HT-29 (cell line): Measurements from ENCODE around the gene MGMT. TPM values are rescaled to one million over a fixed set of nuclear protein-coding genes. Genes with fewer than 3 reads are reported as not detected.

Source experiments
- DNase-seq: peaks from one replicate; pipeline ENCODE4 v3.0.0-alpha.2; 2015; ENCODE audit warnings: low spot score
- total RNA-seq: library from RNA; depleted of rRNA; stranded (reverse); fragments of >200 nt; shearing (Covaris generic); gene quantifications from 2 replicates; pipeline ENCODE4 v1.2.3, GENCODE V29; 2014

Gene MGMT
- total RNA-seq, 1 experiment from 2014 or later = 32.7 TPM

DNA sequence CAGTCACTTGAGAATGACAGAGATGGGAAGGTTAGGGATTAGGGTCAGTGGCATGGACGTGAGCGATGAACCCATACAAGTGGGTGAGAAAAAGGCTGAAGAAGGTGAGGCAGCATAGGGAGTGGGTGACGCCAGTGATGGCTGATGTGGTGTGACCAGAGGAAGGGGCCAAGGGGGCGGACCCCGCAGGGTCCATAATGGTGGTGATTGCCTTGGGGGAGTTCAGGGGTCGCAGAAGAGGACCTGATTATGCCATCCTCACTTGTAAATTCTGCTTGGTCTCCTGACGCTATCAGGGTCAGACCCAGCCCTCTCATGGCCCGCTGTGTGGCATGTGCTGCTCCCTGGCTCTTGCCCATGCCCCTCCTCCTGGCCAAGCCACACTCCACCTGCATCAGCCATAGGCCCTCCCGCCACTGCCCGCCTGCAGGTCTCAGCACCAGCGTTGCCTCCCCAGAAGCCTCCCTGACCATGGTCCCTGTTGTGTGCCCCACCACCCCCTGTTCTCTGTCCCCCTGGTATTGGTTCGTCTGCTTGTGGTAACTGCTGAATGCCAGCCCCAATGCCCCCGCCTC is 261.3 kb downstream of the MGMT start:
- DNase-seq = no peak

DNA sequence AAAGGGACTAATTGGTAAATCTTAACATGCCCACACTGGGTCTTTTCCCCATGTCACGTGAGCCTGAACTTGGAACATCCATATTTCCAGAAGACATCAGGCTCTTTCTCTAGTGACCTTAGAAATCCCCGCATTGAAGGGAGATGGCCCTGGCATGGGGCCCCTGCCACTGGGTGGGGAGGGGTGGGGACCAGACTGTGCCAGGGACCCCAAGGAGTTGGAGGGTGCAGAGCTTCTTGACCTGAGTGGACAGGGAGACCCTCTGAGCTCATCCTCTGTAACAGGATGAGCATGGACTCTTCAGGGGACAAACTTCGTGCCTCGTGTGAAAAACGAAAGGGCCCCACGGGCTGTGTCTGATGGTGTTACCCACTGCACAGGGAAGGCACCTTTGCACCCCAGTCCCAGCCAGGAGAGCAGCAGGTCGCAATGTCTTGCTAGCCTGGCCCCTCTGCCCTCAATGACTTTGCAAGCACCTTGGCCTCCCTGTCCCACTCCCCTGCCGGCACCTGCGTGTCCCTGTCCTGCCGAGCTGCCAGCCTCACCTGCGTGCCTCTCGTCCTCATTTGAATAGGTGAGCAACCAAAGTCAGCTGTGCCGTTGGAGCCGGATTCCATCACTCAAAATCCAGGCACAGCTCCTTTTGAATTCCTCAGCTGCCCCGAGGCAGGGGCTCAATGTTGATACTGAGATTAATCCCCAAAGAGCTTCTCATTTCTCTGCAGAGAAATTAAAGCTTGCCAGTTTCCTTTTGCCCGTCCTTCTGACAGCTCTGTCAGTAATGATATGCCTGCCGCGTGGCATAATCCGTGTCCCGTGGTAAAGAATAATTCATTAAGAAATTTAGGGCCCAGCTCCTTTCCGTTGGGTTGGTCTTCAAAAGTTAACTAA is 262.1 kb downstream of the MGMT start:
- DNase-seq = no peak

DNA sequence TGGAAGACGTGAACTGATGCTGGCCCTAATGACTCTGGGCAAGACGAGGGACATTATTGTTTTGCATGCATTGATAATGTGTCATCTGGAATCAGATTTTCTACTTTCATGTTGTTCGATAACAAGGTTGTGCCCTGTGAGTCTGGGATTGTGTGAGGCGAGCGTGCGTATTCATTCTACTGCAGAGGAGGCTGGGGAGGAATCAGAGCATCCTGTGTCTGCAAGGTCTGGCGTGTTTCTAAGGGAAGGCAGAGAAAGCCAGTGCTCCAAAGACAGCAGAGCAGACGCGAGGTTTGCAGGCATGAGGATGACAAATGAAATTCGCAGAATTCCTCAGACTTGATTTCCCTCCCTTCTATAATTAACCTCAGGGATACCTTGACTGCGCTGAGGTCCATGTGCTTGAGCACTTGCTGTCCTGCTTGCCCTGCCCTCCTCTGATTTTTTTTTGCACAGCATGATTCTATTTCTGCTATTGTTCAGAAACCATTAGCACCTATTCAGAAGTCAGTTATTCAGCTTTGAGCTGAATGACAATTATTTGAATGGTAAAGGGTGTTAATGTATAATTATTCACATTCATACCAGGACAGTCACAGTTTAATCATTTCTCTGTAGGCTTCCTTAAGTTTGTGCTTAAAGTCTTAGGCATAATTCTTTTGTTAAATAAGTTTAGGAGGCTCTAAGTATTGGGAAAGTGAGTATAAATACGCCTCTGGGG is 263.4 kb downstream of the MGMT start:
- DNase-seq = no peak

DNA sequence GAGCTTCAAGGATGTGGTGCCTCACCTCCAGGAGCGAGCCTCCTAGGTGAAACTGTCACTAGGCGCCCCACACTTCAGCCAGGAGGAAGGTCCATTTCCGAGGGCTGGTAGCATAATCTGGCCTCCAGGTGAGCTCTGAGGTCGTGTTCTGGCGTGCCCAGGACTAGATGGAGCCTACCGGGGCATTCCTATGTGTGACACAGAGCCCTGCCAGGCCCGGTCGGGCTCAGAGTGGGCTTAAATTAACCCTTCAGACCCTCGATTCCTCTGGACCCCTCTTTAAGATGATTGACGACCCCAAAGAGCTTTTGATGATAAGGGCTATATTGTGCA is 263.9 kb downstream of the MGMT start:
- no peak for DNase-seq

DNA sequence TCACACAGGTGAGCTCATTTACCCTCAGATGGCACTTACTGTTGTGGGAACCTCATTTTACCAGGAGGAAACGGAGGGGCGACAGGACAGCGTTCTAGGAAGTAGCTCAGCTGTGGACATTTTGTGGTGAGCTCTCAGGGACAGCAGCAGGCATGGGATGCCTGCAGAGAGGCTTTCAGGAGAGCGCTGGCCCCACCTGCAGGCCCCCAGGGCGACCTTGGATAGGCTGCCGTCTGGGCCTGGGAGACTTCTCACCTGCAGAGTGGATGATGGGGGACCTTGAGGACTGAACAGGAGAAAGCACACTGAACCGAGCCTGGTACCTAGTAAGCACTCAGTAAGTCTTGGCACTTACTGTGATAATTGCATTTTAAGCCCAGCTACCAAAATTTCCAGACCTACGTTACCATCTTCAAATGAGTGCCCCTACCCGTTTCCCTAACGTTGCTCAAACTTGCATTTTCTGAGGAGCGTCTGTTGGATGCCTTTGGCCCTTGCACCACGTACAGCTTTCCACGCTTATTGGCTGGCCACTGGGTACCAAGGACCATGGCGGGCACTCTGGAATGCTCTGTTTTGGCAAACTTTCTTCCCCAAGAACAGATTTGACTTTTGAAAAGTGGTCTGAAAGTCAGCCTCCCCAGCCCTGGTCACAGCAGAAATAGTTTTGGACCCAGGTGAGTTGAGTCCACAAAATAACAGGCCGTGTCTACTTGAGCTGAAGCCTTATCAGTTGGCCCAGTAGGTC is 273.7 kb downstream of the MGMT start:
- no peak for DNase-seq

DNA sequence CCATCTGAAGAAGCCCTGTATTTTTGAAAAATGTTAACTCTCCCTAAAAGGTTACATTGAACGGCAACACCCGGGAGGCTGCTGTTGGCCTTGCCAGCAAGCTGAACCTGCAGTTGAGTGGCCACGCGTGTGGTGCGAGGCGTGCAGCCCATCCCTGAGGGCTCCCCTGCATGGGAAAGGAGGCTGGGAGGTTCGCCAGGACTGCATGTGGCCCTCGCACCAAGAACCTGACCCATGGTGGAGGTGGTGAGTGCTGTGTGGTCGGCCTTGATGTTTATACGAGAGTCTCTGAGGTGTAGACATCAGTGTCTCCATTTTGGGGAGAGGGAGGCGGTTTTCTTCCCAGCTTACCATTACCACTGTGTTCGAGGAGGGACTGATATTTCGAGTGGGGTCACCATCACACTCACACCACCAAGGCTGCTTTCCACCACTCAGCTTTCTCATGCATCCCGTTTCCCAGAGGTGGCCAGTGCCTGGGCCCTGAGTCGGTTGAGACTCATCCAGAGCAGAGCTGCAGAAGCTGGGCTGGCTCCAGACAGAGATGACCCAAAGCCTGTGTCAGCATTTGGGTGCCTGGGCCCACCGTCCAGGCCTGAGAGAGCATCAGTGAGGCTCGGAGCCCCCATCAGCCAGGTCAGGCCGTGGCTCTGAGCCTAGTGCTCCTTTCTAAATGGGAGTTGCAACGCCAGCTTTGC is 274.4 kb downstream of the MGMT start:
- no peak for DNase-seq

DNA sequence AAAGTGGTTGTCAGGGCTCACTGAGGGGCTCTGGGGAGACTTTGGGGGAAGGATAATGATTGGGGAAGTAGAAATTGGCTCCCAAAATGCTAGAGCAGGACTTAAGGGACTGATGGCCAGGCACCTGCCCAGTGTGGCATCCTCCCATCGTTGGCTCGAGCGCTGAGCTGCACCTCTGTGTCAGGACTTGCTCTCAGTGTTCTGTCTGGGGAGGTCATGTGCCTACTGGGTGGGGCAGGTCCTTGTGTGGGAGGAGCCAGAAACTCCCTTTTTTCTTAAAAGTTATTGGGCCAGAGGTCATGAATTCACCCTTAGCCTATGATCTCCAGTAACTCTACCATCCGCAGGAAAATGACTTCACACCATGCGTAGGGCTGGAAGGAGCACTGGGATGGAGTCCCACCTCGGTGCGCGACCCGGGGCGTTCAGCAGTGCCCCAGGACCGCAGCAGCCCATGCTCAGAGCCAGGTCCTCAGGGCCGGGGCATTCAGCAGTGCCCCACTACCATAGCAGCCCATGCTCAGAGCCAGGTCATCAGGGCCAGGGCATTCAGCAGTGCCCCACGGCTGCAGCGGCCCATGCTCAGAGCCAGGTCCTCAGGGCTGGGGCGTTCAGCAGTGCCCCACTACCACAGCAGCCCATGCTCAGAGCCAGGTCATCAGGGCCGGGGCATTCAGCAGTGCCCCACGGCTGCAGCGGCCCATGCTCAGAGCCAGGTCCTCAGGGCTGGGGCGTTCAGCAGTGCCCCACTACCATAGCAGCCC is 275.1 kb downstream of the MGMT start:
- DNase-seq = no peak

DNA sequence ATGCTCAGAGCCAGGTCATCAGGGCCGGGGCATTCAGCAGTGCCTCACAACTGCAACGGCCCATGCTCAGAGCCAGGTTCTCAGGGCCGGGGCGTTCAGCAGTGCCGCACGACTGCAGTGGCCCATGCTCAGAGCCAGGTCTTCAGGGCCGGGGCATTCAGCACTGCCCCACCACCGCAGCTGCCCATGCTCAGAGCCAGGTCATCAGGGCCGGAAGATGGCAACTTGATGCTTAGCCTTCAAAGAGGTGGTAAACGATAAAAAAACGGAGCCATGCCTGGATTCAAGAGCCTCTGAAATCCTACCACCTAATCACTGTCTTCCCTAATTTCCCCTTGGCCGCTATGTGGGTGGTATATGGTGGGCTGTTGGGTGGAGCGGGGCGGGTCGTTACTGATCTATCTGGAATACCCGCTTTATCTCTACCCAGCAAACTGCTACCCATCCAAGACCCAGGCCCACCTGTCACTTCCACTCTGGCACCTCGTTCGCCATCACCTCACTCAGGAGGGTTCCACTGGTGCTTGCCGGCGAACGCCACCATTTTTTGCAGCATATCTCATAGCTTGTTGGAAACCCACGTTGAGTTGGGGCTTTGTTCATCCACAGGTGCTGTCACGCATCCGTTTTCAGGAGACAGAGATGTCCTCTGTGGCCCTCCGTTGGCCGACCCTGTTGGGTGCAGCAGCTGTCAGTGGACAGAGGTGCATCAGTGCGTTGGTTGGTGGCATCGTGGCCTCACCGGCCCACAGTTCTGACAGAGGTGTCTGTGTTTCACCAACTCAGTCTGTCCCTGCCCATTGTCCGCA is 275.9 kb downstream of the MGMT start:
- no peak for DNase-seq

DNA sequence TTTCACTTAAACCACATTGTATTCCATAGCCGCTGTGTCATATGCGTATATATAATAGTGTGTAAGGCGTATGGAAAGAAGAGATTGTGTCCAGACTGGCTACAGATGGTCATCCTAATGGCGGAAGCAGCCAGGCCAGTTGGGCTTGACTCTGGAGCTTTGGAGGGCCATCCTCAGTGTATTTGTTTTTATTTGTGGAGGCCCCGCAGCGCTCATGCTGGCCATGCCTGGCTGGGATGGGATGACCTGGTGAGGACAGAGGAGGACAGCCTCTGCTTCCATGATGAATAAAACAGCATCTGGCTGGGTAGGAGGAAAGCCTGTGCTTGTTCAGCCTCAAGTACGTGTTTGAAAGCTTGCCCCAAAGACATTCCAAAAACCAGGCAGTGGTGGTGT is 276.7 kb downstream of the MGMT start:
- no peak for DNase-seq

DNA sequence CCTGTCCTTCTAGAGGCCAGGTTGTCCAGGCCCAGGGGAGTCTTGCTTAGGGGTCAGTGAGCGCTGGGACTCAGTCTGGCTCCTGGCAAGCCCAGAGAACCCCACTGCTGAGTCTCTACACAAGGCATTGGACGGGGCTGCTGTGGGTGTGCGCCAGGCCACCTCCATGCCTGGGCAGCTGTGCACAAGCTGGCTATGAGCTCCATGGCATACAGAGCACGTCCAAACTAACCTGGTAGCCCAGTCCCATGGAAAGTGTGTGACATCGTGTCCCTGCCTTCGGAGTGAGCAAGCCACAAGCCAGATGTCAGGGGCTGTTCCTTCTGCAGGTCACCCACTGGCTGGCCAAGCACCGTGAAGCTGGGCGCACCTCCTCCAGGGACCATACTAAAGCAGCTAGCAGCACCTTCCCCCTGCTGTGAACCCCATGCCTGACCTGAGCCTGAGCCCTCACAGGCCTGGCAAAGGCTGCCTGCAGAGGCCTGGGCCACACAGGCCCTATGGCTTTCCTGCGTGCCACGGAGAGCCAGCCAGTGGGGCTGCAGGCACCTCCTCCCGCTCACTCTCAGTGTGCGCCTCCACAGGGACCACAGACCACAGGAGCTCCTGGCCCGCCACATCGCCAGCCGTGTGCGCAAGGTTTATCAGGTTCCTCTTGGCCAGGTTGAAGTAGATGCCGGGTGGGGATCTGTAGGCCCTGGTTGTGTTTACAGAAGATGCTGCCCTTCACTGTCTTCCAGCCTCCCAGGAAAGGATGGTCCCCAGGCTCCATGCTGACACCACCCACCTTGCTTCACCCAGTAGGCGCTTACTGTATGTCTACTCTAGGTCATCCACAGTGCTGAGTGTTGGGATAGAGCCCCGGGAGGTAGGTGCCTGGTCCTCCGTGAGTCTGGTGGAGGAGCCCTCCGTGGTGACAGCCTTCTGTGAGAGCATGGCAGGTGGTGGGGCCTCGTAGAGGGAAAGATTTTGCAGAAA is 277.4 kb downstream of the MGMT start:
- no peak for DNase-seq

DNA sequence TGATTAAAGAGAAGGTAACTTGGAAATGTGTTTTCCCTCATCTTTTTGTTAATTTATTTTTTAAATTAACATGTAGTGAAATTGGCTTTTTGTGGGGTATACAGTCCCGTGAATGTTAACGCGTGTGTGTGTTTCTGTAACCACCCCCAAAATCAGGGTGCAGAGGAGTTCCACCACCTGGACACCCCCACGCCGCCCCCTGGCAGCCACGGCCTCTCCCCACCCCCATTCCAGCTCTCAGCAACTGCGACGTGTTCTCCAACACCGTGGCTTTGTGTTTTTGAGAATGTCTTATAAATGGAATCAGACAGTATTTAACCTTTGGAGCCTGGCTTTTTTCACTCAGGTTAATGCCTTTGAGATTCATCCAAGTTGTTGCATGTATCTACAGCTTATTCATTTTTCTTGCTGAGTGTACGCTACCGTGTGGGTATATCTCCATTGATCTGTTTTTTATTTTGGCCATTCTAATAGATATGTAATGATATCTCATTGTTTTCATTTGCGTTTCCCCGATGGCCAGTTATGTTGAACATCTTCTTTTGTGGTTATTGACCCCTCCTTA is 278.2 kb downstream of the MGMT start:
- DNase-seq = no peak

DNA sequence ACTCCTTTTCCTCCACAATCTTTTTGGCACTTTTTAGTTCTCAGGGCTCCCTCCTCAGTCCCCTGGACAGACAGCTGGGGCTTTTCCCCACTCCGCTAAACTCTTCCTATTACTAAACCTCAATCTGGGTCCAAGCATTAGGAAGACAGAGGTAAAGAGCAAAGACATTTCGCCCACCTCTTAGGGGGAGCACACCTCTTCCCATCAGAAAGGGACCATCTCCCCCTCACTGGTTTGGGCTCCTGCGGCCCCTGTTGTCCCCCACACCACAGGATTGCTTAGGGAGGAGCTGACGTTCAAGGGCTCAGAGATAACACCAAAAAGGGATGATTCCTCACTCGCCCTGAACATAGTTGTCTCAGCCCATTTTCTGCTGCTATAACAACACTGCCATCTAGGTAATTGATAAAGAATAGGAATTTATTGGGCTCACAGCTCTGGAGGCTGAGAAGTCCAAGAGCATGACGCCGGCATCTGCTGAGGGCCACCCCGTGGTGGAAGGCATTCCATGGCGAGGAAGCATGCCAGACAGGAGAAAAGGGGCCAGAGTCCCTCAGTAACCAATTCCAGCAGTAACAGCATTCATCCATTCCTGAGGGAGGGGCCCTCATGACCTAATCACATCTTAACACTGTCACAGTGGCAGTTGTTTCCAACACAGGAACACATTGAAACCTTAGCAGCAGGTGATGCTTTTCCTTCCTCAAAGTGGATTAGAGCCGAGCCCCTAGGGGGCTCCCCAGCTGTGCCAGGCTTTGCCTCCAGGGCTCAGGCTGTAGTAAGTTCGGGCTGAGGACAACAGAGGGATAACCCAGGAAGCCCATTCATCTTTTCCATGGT is 287.4 kb downstream of the MGMT start:
- no peak for DNase-seq

DNA sequence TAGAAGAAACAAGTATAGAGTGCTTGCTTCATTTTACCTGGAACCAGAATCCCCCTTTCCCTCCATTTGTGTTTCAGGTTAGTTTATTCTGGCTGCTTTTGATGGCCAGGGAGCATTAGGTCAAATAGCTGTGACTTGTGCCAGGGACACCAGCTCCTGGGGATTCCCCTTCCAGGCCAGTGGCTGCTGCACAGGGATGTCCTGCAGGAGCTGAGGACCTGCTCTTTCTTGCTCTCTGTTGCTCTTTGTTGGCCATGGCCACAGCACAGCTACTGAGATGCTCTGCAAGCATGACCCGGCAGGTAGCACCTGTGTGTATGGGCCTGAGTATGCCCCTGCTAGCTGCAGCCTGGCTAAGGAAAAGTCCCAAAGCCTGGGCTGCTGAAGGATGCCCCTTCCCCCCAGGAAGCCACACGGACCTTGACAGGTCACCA is 288.1 kb downstream of the MGMT start:
- DNase-seq = no peak

DNA sequence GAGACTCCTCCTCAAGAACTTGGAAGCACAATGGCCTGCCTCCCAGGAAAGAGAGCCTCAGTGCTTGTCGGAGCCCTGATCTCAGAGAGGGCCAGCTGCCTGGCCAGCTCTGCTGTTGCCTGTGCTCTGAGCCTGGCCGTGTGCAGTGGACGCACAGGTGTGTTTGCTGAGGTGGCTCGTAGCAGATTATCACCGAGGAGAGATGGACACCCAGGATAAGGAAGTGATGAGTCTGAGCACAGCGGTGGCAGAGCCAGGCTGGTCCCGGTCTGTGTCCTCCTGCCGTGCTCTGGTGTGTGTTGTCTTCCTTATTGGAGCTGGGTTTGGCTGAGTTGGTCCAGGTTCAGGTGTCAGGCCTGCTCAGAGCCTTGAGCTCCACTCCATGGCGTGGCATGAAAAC is 288.6 kb downstream of the MGMT start:
- no peak for DNase-seq

DNA sequence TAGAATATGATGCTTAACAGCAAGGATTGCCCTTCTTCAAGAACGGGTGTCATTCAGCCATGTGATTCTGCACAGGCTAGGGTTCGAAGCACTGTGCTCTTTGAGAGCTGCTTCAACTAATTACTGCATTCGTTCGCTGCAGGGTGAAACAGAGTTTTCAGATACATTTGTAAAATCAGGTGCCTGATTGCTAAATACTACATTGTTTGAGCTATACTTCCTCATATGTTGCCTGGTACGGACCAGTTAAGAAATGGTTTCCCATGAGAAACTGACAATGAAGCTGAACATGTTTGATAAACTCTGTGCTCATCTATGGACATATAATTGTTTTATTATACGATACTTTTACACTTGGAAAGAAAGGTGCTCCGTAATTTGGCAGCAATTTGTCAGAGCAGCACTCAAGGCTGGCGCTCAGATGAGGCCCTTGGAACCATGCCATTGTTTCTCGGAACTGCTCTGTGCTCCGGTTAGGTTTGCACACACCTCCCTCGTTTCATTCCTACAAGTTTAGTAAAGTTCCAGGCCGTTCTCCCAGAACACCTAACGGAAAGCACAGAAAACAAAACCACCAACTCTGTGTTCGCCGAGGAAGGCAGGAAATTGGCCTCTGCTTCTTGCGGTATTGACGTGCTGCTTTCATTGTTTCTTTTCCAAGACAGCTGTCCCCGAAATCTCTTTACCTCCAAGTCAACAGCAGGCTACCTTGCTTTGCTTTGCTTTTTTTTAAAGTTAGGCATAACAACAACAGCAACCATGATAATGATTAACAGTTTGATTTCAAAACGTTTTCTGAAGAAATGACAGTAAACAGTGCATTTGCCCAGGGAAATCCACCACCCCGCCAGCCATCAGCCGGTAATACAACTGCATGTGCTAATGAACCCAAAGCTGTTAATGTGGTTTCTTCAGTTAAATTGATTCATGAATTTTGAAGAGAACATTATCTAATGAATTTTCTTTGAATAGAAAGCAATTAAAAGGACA is 290.2 kb downstream of the MGMT start:
- no peak for DNase-seq
